T follicular helper cell (primary cell): ENCODE results near the gene NHEJ1.
"Not testable (repeated sequence)": the region's sequence is repeated elsewhere in the genome, so short reads cannot be mapped to it uniquely, and the experiment has no call there.

Experiments used
- DNase-seq: peaks from one replicate; pipeline ENCODE4 v3.0.0-alpha.2; 2020; ENCODE audit warnings: low read depth
- total RNA-seq, 2 experiments: gene quantifications; one replicate each; lab custom pipeline; 2026; lab: John Stamatoyannopoulos, UW

NHEJ1 gene, protein sequence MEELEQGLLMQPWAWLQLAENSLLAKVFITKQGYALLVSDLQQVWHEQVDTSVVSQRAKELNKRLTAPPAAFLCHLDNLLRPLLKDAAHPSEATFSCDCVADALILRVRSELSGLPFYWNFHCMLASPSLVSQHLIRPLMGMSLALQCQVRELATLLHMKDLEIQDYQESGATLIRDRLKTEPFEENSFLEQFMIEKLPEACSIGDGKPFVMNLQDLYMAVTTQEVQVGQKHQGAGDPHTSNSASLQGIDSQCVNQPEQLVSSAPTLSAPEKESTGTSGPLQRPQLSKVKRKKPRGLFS
- total RNA-seq = 9.6 to 12.2 reads per million in 2 experiments

- DNase-seq = peak; percentile 83
These were observed at the start of gene NHEJ1 for GRCh38 chr2:219160186-219161017. TSS of gene NHEJ1 (minus strand) at chr2:219160815. CDS start at chr2:219158362, 2,453 bp downstream.

- DNase-seq = no peak
These were observed 48.9 kb upstream of the NHEJ1 start for GRCh38 chr2:219209236-219210195.

GRCh38 chr2:219207884-219208740 is 47.5 kb upstream of the NHEJ1 start:
- no peak for DNase-seq

DNA sequence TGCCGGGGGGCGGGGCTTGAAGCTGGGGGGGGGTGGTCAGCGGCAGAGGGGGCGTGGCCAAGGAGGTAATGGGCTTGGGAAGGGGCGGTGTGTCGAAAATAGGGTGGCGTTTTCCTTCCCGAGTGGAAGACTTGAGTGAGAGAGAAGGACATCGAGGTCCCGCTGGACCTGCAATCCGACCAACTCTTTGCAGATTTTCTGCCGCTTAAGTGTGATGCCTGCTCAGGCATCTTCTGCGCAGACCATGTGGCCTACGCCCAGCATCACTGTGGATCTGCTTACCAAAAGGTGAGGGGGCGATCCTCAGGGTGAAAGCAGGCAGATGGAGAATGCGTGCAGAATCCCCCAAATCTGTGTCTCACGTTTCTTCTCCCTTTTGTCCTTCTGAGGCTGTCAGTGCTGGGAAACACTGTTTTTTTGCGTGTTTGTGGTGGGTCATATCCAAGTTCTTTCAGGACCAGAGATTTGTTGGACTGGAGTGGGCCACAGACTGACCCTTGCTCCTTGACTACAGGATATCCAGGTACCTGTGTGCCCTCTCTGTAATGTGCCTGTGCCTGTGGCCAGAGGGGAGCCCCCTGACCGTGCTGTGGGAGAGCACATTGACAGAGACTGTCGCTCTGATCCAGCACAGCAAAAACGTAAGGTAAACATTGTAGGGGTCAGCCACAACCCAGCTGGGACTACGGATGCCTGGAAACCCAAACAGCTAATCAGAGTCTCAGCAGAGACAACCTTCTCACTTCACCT is 46.7 kb upstream of the NHEJ1 start:
- no peak for DNase-seq

- peak; percentile 91 for DNase-seq
These were observed 45.9 kb upstream of the NHEJ1 start, which contains the start of gene ZFAND2B for GRCh38 chr2:219206328-219207133. TSS of gene ZFAND2B (plus strand) at chr2:219206782. CDS start at chr2:219206988, 206 bp downstream.

- no peak for DNase-seq
These were observed 45.3 kb upstream of the NHEJ1 start for GRCh38 chr2:219205981-219206327.

DNA sequence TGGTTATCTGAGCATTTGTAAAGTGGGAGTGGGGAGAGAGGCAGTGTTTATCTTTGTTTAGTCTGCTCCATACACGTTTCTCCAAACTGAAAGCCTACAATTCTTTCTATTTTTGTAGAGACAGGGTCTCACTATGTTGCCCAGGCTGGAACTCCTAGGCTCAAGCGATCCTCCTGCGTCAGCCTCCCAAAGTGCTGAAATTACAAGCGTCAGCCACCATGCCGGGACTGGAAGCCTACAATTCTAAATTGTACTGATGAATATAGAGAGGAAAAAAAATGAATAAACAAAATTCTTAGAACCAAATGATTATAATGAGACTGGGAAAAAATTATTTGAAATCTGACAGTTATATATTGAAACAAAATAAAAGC is 44.5 kb upstream of the NHEJ1 start:
- DNase-seq = no peak

DNA sequence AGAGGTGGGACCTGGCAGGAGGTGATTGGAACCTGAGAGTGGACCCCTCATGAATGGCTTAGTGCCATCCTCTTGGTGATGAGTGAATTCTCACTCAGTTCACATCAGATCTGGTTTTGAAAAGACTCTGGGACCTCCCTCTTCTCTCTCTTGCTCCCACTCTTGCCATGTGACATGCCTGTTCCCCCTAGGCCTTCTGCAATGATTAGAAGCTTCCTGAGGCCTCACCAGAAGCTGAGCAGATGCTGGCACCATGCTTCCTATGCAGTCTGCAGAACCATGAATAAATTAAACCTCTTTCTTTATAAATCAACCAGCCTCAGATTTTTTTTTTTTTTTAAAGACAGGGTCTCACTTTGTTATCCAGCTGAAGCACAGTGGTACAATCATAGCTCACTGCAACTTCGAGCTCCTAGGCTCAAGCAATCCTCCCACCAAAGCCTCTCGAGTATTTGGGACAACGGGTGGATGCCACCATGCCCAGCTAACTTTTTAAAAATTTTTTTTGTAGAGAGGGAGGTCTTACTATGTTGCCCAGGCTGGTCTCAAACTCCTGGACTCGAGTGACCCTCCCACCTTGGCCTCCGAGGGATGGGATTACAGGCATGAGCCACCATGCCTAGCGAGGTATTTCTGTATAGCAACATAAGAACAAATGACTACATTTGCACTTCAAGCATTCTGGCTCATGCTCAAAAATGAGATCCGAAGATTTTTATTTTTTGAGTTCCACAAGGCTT is 44.0 kb upstream of the NHEJ1 start:
- no peak for DNase-seq

DNA sequence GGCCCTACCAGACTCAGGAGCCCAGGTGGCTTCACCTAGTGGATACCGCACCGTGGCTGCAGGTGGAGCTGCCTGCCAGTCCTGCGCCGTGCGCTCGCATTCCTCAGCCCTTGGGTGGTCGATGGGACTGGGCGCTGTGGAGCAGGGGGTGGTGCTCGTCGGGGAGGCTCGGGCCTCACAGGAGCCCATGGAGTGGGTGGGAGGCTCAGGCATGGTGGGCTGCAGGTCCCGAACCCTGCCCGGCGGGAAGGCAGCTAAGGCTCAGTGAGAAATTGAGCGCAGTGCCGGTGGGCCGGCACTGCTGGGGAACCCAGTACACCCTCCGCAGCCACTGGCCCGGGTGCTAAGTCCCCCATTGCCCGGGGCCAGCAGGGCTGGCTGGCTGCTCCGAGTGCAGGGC is 40.7 kb upstream of the NHEJ1 start:
- DNase-seq = not testable (repeated sequence)

DNA sequence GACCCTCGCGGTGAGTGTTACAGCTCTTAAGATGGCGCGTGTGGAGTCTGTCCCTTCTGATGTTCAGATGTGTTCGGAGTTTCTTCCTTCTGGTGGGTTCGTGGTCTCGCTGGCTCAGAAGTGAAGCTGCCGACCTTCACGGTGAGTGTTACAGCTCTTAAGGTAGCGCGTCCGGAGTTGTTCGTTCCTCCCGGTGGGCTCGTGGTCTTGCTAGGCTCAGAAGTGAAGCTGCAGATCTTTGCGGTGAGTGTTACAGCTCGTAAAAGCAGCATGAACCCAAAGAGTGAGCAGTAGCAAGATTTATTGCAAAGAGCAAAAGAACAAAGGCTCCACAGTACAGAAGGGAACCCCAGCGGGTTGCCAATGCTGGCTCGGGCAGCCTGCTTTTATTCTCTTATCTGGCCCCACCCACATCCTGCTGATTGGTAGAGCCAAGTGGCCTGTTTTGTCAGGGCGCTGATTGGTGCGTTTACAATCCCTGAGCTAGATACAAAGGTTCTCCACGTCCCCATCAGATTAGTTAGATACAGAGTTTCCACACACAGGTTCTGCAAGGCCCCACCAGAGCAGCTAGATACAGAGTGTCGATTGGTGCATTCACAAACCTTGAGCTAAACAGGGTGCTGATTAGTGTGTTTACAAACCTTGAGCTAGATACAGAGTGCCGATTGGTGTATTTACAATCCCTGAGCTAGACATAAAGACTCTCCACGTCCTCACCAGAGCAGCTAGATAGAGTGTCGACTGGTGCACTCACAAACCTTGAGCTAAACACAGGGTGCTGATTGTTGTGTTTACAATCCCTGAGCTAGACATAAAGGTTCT is 40.1 kb upstream of the NHEJ1 start:
- DNase-seq = not testable (repeated sequence)

- DNase-seq = no peak
These were observed 39.0 kb upstream of the NHEJ1 start for GRCh38 chr2:219199470-219200211.

DNA sequence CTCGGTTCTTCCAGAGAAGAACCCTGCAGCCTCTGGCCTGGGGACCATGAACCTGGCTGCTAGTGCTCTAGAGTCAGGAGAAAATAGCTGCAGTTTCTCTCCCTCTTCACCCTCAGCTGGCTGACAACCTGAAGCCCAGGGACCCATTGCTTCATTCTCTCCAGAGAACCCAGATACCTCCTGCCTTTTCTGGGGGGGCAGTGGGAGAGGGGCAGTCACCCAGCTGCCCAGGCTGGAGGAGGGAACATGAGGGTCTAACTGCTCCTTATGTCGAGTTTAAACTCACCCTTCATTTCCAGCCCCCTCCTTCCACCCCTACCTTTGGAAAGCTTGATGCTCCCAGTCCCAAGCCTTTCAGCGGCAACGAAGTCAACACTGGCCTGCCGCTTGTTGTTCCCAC is 38.4 kb upstream of the NHEJ1 start:
- DNase-seq = no peak

- no peak for DNase-seq
These were observed 36.8 kb upstream of the NHEJ1 start for GRCh38 chr2:219197388-219197787.

DNA sequence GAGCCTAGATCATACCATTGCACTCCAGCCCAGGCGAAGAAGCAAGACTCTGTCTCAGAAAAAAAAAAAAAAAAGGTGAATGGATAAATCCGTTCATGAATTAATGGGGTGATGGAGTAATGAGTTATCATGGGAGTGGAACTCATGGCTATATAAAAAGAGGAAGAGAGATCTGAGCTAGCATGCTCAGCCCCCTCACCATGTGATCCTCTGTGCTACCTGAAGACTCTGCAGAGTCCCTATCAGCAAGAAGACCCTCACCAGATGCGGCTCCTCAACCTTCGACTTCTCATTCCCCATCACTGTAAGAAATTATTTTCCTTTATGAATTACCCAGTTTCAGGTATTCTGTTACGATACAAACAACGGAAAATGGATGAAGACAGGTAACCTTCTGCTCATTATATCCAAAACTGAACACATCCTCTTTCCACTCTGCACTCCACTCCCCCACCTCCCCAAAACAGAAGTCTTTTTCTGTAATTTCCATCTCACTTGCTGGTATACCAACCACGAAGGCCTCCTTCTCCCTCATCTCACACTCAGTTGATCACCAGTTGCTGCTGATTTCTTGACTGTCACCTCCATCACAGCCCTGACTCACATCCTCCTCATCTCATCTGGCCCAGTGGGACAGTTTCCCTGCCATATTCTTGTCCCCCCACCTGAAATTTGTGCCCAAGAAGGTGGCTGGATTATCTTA is 26.3 kb upstream of the NHEJ1 start:
- DNase-seq = no peak

- no peak for DNase-seq
These were observed 23.5 kb upstream of the NHEJ1 start for GRCh38 chr2:219184121-219184520.

DNA sequence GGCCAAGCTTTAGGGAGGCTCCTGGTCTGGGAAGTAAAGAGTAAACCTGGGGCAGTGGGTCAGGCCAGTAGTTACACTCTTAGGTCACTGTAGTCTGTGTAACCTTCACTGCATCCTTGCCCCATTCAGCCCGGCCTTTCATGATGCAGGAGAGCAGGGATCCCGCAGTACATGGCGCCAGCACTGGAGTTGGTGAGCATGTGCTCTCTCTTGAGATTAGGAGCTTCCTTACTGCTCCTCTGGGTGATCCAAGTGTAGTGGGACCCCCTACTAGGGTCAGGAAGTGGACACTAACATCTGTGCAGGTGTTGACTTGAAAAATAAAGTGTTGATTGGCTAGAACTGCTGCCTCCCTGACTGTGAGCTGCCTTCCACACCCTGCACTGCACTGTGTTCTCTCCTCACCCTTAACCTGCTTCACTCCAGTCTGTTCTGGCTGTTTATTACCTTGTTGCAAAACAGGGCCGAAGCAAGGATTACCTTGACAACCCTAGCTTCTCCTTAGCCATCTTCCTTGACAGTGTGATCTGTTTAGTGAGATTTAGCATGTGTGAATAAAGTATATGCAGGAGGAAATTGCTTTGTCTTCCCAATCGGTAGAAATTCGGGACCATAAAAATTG is 22.6 kb upstream of the NHEJ1 start:
- no peak for DNase-seq
